ENCODE results near the gene PLA2G2F.
A peak's percentile ranks its signal among the peaks of the same experiment; 100 is the strongest.

The PLA2G2F gene, protein sequence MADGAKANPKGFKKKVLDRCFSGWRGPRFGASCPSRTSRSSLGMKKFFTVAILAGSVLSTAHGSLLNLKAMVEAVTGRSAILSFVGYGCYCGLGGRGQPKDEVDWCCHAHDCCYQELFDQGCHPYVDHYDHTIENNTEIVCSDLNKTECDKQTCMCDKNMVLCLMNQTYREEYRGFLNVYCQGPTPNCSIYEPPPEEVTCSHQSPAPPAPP

DNA sequence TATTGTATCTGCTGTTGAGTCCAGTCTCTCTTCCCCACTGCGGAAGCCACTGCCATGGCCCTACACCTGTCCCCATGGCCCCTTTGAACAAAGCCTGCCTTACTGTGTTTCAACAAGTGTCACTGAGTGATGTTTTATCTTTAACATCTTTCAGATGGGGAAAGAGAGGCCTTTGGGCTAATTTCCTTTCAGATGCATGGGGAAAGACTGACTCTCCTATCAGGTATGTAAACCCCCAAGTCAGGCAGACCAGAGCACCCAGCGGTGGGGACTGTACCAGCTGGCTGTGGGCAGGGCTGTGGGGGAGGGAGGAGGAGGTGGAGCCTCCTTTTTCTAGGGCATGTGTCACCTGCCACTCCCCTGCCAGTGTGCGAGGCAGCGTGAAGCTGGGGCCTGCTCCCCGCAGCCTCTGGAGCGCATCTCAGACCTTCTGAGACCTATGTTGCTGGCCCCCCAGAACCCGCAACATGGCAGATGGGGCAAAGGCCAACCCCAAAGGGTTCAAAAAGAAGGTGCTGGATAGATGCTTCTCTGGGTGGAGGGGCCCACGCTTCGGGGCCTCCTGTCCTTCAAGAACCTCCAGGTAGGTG is at the start of gene PLA2G2F:
PLA2G2F (plus strand) TSS at position 363 of the 590 bp plus-strand sequence; CDS start at position 468, 105 bp downstream.
- no peak for DNase-seq

DNA sequence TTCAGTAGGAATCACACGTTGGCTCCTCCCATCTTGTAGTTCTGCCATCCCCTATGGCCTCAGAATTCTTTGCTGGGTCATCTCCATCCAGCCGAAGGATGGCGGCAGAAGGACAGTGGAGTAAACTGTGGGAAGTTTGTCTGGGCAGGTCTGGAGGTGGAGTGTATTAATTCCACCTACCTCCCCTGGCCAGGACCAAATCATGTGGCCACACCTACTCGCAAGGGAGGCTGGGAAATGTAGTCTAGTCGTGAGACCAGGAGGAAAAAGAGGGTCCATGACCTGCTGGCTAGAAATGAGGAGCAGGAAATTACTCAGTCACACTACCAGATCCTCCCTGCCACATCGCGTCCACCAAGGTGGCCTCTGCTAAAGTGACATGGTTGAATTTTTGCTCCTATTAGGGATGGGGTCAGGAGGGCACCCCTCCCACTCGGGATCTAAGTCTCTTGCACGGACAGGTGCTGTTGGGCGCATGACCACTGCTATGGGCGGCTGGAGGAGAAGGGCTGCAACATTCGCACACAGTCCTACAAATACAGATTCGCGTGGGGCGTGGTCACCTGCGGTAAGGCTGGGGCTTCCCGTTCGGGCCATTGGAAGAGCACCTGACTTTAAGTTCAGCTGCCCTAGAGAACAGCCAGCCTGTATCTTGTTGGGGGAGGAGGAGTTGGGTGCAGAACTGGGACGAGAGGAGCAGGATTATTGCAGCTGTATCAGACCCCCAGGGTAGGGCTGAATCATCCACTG is 49.6 kb upstream of the PLA2G2F start:
- no peak for DNase-seq

DNA sequence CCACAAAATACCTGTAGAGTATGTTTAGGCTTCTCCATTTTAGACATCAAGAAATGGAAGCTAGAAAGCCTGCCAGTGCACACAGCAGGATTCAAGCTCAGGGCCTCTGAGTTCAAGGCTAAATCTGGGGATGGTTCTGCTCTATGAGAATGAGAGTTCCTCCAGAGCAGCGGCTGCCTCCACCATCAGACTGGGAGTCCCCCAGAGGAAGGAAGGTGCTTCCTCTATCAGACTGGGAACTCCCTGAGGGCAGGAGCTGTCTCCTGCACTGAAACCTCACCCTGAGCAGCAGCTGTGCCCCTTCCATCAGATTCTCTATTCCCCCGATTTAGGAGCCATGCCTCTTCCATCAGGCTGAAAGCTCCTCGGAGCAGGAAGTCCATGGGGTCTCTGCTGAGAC is 49.0 kb upstream of the PLA2G2F start:
- DNase-seq: no peak

DNA sequence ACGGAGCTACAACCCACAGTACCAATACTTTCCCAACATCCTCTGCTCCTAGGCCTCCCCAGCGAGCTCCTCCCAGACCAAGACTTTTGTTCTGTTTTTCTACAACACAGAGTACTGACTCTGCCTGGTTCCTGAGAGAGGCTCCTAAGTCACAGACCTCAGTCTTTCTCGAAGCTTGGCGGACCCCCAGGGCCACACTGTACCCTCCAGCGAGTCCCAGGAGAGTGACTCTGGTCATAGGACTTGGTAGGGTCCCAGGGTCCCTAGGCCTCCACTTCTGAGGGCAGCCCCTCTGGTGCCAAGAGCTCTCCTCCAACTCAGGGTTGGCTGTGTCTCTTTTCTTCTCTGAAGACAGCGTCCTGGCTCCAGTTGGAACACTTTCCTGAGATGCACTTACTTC is 48.5 kb upstream of the PLA2G2F start:
- no peak for DNase-seq

DNA sequence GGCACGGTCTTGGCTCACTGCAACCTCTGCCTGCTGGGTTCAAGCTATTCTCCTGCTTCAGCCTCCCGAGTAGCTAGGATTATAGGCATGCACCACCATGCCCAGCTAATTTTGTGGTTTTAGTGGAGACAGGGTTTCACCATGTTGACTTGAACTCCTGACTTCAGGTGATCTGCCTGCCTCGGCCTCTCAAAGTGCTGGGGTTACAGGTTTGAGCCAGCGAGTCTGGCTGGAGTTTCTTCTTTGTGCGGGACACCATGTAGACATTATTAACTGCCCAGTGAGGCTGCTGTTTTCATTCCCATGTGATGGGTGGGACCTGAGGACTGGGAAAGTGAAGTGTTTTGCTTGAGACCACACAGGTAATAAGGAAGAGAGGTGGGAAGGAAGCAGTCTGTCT is 45.8 kb upstream of the PLA2G2F start:
- no peak for DNase-seq

DNA sequence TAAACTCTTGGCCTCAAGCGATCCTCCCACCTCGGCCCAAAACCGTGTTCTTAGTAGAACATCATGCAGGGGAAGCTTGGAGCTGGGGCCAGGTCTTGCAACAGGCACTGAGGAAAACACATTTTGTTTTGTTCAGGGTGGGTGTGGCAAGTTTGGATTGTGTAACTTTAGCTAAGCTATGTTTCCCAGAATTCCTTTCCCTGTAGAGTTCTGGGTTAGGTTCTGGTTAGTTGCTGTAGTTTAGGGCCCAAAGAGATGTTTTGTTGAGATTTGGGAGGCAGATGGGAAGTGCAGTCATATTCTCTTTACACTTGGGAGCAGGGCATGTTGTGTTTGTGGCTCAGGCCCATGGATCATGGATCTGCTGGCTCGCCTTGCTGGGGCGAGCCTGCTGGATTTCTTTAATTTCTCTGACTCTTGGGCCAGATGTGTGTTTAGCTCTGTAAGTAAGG is 45.2 kb upstream of the PLA2G2F start:
- DNase-seq: no peak

DNA sequence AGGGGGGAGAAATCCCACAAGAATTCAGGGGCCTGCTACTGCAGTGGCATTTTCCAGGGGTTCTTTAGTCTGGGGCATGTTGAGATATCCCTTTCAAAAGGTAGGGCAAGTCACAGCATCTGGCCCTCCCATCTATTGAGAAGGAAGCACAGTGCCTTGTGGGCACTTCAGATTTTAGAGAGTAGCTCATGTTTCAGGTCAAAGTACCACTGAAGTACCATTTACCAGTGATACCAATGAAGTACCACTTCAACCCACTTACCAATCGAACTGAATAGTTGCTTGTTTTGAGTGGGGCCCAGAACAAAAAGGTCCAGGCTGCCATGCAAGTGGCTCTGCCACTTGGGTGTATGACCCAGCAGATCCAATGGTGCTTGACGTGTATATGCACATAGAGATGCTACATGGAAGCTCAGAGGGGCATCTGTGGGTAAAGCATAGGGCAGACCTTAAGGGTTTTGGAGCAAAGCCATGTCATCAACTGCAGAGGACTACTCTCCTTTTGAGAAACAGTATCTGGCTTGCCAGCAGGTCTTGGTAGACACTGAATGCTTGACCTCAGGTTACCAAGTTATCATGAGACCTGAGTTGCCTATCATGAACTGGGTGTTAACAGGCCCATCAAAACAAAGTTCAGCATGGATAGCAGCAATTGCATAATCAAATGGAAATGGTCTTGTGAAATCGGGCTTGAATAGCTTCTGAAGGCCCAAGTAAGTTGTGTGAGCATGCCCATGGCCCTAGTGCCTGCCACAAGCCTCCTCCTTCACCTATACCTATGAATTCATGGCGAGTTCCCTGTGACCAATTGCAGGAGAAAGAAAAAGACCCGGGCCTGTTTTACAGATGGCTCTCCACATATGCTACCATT is 43.3 kb upstream of the PLA2G2F start:
- no peak for DNase-seq

DNA sequence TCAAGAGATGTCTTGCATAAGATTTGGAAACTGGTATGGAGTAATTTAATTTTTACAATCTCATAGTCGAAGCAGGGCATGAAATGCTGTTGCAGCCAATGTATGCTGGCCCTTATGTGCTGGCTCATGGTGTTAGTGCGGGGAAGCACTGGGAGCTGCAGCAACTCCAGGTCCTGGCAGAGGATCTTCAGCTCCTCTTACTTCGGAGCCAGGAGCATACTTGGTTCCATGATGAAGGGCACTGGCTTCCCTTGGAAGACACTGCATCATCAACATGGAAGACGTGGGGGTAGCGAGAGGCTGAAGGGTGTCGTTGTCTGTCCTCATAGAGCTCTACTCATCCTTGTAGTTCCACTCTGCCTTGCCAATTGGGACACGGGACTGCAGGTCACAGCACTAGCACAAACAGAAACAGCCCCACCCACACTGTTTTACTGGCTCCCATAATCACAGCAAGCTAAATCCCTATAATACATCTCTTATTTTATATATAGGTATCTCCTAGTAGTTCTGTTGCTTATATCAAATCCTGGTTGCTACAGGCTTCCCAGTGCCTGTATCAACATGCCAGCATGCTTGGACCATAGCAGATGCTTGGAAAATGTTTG is 42.2 kb upstream of the PLA2G2F start:
- no peak for DNase-seq

DNA sequence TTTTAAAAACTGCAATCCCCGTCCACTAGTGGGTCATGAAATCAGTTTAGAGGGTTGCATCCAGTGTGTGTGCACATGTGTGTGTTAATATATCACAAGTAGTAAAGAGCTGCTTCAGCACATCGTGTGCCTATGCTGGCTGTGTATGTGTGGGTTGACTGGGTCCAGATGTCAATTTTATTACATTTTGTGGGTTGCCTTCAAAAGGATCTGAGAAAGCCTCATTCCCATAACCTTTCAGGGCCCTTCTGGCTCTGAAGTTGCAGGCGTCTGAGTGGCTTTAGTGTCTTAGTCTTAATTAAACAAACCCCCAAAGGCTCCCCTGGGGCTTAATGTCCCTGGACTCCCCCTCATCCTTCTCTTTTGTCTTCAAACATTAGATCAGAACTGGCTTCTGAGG is 39.6 kb upstream of the PLA2G2F start:
- no peak for DNase-seq

DNA sequence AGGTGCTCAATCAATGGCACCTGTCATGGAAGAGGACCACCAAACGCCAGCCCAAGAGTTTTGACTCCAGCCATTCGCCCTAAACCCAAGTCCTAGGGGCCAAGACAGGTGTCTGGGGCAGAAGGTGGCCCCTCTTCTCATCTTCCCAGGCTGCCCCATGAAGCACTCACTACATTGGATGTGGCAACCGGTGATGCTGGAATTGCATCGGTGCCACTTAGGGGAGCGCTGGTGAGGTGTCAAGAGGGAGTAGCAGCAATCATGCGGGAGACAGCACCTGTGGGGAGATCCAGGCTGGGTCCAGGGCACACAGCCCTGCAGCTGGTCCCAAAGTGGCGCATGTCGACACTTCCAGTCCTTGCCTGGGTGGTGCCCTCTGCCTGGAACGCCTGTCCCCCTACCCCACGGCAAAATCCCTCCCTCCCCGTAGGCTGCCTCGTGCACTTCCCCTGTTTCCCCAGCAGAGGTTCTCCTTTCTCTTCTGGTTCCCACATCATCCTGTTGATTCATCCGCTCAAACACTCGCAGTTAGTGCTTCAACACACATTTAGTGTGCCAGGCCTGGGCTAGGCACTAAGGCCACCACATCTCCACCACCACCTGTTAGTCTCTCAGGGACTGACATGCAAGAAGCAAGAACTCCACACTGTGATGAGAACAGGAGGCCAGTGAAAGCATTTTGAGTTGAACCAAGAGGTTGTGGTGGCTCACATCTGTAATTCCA is 38.3 kb upstream of the PLA2G2F start:
- DNase-seq: peak; percentile 61

DNA sequence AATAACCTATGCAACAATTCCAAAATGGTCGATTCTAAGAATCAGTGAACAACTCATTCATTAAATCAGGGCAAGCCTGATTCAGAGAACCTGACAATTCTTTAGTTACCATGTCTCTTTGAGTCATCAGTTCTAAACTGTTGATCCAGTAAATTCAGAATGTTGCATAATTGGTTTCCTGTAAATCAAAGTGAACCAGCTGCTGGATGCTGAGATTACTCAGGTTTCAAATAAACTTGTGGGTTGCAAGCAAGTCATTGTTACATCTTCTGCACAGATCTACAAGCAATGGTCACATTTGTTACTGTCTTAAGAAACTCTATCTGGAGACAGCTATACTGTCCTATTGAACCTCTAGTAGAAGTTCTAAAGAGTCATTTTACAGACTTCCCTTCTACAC is 36.2 kb upstream of the PLA2G2F start:
- DNase-seq: no peak

DNA sequence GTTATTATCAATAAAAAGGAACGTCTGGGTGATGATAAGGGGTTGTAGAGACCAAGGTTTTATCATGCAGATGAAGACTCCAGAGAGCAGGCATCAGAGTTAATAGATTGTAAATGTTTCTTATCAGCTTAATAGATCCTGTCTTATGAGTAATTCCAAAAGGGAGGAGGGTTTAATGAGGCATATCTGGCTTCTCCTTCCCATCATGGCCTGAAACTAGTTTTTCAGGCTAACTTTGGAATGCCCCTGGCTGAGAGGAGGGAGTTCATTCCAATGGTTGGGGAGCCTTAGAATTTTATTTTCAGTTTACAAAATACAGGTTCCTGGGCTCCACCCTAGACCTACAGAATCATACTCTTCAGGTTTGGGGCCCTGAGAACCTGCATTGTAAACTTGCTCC is 33.3 kb upstream of the PLA2G2F start:
- no peak for DNase-seq

DNA sequence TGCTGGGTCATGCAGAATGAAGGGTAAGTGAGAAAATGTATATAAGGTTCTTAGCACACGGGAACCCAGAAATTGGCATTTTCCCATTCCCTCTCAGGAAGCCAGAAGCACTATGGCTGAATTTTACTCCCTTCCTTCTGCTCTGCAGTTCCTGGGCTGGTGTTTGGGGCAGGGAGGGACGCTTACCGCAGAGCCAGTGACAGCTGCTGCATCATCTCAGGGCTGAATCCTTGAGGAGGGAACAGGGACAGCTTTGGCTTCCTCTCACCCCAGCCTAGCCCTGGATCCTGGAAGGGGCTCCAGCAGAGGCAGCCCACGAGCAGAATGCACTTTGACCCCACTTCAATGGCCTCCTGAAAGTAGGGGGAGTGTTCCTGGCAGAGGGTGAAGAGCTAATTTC is 31.8 kb upstream of the PLA2G2F start:
- no peak for DNase-seq

DNA sequence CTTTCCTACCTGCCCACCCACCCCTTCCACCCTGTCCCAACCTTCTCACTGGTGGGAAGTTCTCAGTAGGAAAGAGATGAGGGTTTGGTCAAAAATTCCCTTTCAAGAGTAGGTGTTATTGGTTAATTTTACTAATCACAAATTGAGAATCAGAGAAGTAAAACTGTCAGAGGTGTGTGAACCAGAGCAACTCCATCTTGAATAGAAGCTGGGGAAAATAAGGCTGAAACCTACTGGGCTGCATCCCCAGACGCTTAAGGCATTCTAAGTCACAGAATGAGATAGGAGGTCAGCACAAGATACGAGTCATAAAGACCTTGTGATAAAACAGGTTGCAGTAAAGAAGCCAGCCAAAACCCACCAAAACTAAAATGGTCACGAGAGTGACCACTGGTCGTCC is 31.3 kb upstream of the PLA2G2F start:
- DNase-seq: no peak

DNA sequence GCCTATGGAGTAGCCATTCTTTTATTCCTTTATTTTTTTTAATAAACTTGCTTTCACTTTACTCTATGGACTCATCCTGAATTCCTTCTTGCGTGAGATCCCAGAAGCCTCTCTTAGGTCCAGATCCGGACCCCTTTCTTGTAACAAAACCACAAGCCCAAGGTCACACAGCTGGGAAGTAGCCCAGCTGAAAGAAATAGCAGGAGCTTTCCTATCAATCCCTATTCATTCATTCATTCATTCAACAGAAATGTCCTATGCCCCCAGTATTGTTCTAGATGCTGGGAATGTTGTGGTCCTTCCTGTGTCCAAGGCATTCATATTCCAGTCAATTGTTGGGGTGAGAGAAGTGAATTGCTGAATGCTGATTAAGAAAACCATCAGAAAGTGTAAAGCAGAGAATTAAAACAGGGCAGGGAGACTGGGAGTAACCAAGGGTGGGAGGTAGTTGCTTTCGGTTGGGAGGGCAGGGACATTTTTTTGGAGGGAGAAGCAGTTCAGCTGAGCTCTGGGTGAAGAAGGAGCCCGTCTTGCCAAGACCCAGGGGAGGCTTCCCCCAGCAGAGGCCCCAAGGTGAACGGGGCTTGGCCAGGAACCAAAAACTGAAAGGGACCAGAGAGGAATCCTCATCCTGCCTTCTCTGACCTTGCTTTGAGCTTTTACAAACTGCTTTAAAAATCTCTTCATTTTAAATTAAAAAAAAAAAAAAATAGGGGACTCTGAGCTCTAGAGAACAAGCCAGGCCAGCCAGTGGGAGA is 30.6 kb upstream of the PLA2G2F start:
- DNase-seq: no peak

DNA sequence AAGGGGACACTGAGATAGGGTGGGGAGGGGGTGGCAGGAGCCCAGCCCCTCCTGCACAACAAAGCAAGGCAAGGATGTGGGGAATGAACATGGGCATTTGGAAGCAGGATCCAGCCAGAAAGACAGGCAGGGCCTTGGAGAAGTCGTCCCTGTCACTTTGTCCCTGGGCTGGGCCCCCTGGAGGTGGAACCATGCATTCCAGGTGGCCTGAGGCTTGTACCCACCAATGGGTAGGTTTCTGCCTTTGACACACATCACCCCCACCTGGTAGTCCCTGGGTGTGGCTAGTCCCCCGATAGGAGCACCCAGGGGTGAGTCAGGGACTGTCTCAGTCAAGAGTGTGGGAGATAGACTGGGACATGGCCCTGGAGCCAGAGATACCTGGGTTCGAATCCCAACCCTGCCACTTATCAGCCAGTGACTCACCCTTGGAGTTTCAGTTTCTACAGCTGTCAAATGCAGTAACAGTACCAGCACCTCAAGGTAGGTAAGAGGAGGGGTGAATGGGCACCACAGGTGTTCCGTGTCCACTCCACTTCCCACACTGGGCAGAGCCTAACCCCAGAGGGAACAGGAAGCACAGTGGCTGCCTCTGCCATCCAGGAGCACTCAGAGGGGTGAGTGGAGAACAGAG is 29.8 kb upstream of the PLA2G2F start:
- no peak for DNase-seq

DNA sequence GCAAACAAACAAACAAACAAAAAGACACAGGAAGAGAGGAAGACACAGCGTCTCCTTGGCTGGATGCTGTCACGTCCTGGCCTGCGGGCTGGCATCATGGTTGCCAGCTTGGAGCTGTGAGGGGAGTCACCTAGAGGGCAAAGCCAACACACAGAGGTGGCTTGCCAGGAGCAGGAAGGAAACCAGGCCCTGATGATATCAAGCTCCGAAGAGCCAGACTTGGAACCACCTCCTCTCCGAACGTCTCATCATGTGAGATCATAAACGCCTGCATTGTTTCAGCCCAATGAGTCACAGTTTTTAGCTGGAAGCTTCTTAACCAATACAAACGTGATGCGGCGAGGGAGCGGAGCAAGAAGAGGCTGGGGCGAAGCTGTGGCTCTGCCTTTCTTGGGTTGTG is 28.4 kb upstream of the PLA2G2F start:
- no peak for DNase-seq

DNA sequence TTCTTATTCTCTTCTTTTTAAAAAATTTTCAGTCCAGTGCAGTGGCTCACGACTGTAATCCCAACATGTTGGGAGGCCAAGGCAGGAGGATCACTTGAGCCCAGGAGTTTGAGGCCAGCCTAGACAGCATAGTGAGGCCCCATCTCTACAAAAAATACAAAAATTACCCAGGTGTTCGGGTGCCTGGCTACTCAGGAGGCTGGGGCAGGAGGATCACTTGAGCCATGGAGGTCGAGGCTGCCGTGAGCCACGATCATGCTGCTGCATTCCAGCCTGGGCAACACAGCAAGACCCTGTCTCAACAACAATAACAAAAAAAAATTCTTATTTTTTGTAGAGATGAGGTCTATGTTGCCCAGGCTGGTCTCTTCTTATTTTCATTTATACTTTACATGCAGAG is 27.7 kb upstream of the PLA2G2F start:
- no peak for DNase-seq

DNA sequence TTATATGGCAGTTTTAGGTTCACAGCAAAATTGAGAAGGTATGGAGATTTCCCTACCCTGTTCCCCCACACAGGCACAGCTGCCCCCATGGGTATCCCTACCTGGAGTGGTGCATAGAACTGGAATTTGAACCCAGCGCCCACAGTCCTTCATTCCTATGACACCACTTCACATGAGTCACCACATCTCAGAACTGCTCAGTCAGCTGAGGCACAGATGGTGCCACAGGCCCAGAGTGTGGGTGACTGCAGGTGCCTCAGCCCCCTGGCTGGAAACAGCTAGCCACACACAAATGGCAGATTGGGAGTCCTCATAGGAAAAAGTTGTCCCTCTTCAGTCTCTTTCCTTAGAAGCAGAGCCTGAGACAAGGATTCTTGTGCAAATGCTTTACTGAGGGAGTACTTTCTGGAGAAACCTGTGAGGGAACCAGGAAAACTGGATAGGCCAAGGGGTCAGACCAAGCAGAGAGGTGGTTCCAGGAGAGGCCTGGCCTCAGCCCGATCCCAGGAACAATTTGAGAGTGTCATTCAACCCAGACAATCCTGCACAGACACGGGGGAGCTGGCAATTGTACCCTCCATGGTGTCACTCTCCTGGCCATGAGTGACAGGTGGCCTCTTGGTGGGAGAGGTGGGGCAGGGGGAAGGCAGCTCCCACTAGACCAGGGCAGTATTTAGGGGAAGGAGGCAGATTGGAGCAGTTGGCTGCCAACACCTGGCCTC is 26.7 kb upstream of the PLA2G2F start:
- DNase-seq: no peak

DNA sequence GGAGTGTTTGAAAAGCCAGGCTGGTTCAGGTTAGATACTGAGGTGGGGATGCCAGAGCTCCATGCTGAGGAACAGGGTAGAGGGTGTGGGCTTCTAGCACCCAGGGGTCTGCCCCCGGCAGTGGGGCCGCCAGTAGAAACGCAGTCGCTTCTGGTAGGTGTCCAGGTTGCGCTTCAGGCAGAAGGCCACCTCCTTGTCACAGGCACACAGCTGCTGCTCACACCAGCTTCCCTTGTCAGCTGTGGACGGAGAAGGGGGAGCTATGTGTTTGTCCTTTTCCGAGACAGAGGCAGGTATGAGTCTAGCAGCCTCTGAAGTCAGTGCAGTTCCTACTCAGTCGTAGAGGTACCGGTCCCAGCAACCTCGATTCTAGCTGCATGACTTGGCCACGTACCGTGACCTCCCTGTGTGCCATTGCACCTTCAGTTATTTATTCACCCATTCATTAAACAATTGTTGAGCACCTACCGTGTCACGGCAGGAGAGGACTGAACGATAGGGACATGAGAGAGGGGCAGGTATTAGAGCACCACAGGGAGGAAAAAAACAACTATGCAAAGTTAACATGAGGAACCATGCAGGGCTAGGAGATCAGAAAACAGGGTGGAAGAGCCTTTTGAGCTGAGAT is 25.0 kb upstream of the PLA2G2F start:
- no peak for DNase-seq

Data from activated CD8-positive, alpha-beta memory T cell treated with anti-CD3 and anti-CD28 coated beads for 24 hours (primary cell).